SU-DHL-6 (cell line): ENCODE results near the gene SMTN.

Experiments
- H2AFZ ChIP-seq: fragments of 200-600 bp; sonication (generic); 2 replicates; pipeline ENCODE4 v1.6.1; 2014; ENCODE audit warnings: low read depth, mild to moderate bottlenecking, moderate library complexity, mixed read lengths, antibody characterized with exemption, low read length; ENCODE audit not compliant: severe bottlenecking
- H3F3A ChIP-seq: fragments of 200-600 bp; shearing (Covaris generic); 2 replicates; pipeline ENCODE4 v1.6.0; 2016; ENCODE audit warnings: antibody characterized with exemption, mild to moderate bottlenecking; ENCODE audit not compliant: insufficient read depth
- H3K27ac ChIP-seq: fragments of 200-600 bp; sonication (generic); 2 replicates; pipeline ENCODE4 v1.5.1; 2016; ENCODE audit warnings: low read depth, mild to moderate bottlenecking, low read length, moderate library complexity, mixed read lengths
- H3K27me3 ChIP-seq: fragments of 200-600 bp; sonication (generic), shearing (Covaris generic); 2 replicates; pipeline ENCODE4 v1.6.0; 2014; ENCODE audit warnings: mild to moderate bottlenecking, low read length
- H3K36me3 ChIP-seq: fragments of 200-600 bp; sonication (generic); 2 replicates; pipeline ENCODE4 v1.6.1; 2014; ENCODE audit warnings: mild to moderate bottlenecking, low read length, mixed read lengths
- H3K4me2 ChIP-seq: fragments of 300-600, 200-600 bp; shearing (Covaris generic), sonication (generic); 2 replicates; pipeline ENCODE4 v1.6.0; 2014; ENCODE audit warnings: low read length, low read depth, mild to moderate bottlenecking; ENCODE audit not compliant: poor library complexity, severe bottlenecking
- H3K4me3 ChIP-seq: fragments of 200-600 bp; sonication (generic); 2 replicates; pipeline ENCODE4 v1.5.1; 2014; ENCODE audit warnings: antibody characterized with exemption, low read length, mild to moderate bottlenecking, mixed read lengths; ENCODE audit not compliant: insufficient read depth, poor library complexity, severe bottlenecking
- H3K79me2 ChIP-seq: fragments of 200-600 bp; sonication (generic); 2 replicates; pipeline ENCODE4 v1.6.1; 2014; ENCODE audit warnings: mild to moderate bottlenecking, low read length, moderate library complexity; ENCODE audit not compliant: insufficient read depth
- H3K9ac ChIP-seq: fragments of 200-600 bp; sonication (generic); 2 replicates; pipeline ENCODE4 v1.7.0; 2014; ENCODE audit warnings: mild to moderate bottlenecking, low read length
- H3K9me2 ChIP-seq: fragments of 200-600 bp; sonication (generic); replicated peaks from 2 replicates; pipeline ENCODE4 v1.6.1; 2014; ENCODE audit warnings: low read length; ENCODE audit not compliant: insufficient read depth
- H3K9me3 ChIP-seq: fragments of 200-600 bp; sonication (generic); 2 replicates; pipeline ENCODE4 v1.6.1; 2014; ENCODE audit warnings: low read length, mixed read lengths; ENCODE audit not compliant: insufficient read depth
- H4K20me1 ChIP-seq: fragments of 200-600 bp; sonication (generic); 2 replicates; pipeline ENCODE4 v1.6.1; 2014; ENCODE audit warnings: low read depth, mild to moderate bottlenecking, antibody characterized with exemption, low read length, moderate library complexity, mixed read lengths
- CTCF ChIP-seq: fragments of 200-600 bp; sonication (generic); IDR thresholded peaks from one replicate; pipeline ENCODE4 v1.5.1; 2017; ENCODE audit warnings: antibody characterized with exemption, mild to moderate bottlenecking, low read length, moderate library complexity; ENCODE audit not compliant: insufficient read depth, poor library complexity, severe bottlenecking
- EZH2phosphoT487 ChIP-seq: fragments of 200-600 bp; sonication (generic), shearing (Covaris generic); conservative IDR thresholded peaks from 2 replicates; pipeline ENCODE4 v1.6.1; 2018; ENCODE audit warnings: mild to moderate bottlenecking, antibody characterized with exemption, low read length, moderate library complexity, mixed read lengths

Gene SMTN

GRCh38 chr22:31081963-31082605 is 966 bp downstream of the SMTN start:
- no peaks in the 10 kb centered on the region for H3K79me2 ChIP-seq
- H3K27ac ChIP-seq = no peak overlapping the region
- TF ChIP-seq CTCF (no peak), EZH2phosphoT487 (no peak)
- H3K36me3 ChIP-seq = no peaks in the 10 kb centered on the region
- H3K4me2 ChIP-seq = peak overlapping the region; percentile 83
- no peaks in the 10 kb centered on the region for H3K9me3 ChIP-seq
- peak overlapping the region; percentile 78 for H3K9ac ChIP-seq
- H4K20me1 ChIP-seq = no peaks in the 10 kb centered on the region
- H3K4me3 ChIP-seq = peak overlapping the region; percentile 62
- H2AFZ ChIP-seq = no peak overlapping the region
- H3K27me3 ChIP-seq = no peaks in the 10 kb centered on the region
- H3K9me2 ChIP-seq = no peaks in the 10 kb centered on the region
- peaks cover 12% of the 10 kb centered on the region; the same call in 1 of the 2 replicates for H3F3A ChIP-seq

- no peaks in the 10 kb centered on the region for H3K27me3 ChIP-seq
- peak overlapping the region; percentile 37; the same call in 1 of the 2 replicates for H3K27ac ChIP-seq
- H3K9me3 ChIP-seq = no peaks in the 10 kb centered on the region
- peaks cover 12% of the 10 kb centered on the region; the same call in 1 of the 2 replicates for H3F3A ChIP-seq
- TF ChIP-seq CTCF (peak; percentile 65), EZH2phosphoT487 (no peak)
- no peaks in the 10 kb centered on the region for H3K79me2 ChIP-seq
- peak overlapping the region; percentile 83 for H3K4me2 ChIP-seq
- H3K9me2 ChIP-seq = no peaks in the 10 kb centered on the region
- H3K9ac ChIP-seq = no peak overlapping the region; the same call in 1 of the 2 replicates
- H4K20me1 ChIP-seq = no peaks in the 10 kb centered on the region
- H3K36me3 ChIP-seq = no peaks in the 10 kb centered on the region
- no peak overlapping the region for H3K4me3 ChIP-seq
- H2AFZ ChIP-seq = no peak overlapping the region
Observed at GRCh38 chr22:31082606-31083376, 1.7 kb downstream of the SMTN start.

- Histone ChIP-seq H2AFZ (no peak overlapping the region), H4K20me1 (no peaks in the 10 kb centered on the region), H3K79me2 (no peaks in the 10 kb centered on the region), H3K9ac (peak overlapping the region; percentile 69), H3K9me3 (no peaks in the 10 kb centered on the region), H3K27me3 (no peaks in the 10 kb centered on the region), H3K4me3 (peak overlapping the region; percentile 54), H3K27ac (peak overlapping the region; percentile 37), H3K36me3 (no peaks in the 10 kb centered on the region), H3K9me2 (no peaks in the 10 kb centered on the region), H3K4me2 (peak overlapping the region; percentile 82), H3F3A (peaks cover 12% of the 10 kb centered on the region; the same call in 1 of the 2 replicates)
- TF ChIP-seq CTCF = no peak
- TF ChIP-seq EZH2phosphoT487 = no peak
Observed at GRCh38 chr22:31083377-31083768, 2.3 kb downstream of the SMTN start.
